Tibial nerve (tissue), 4 donors: ENCODE data around the gene CAVIN1. TPM values are rescaled to one million over a fixed set of nuclear protein-coding genes. Genes with fewer than 3 reads are reported as not detected.
"Not testable (repeated sequence)": the region's sequence is repeated elsewhere in the genome, so short reads cannot be mapped to it uniquely, and the experiment has no call there.

ENCODE experiments used
- DNase-seq, 2 donors: peaks; one replicate each; pipeline ENCODE4 v3.0.0-alpha.2; 2019; ENCODE audit warnings: low spot score in 2 of 2
- H3K27ac ChIP-seq, 4 donors: fragments of 200-600 bp; sonication (generic) in 3 of 4; one replicate each; pipeline ENCODE4 v1.5.1; 2017 to 2019; ENCODE audit warnings: mild to moderate bottlenecking in 1 of 4
- H3K27me3 ChIP-seq, 2 donors: fragments of 200-600 bp; sonication (generic) in 1 of 2; one replicate each; pipeline versions ENCODE4 v1.5.1 to v1.6.0; 2017 to 2019
- H3K36me3 ChIP-seq, 3 donors: fragments of 200-600 bp; sonication (generic); one replicate each; pipeline ENCODE4 v1.5.1; 2018 to 2019
- H3K4me1 ChIP-seq, 4 donors: fragments of 200-600 bp; sonication (generic) in 3 of 4; one replicate each; pipeline ENCODE4 v1.5.1; 2017 to 2019
- H3K4me3 ChIP-seq, 4 donors: fragments of 200-600 bp; sonication (generic) in 3 of 4; one replicate each; pipeline ENCODE4 v1.5.1; 2017 to 2019; ENCODE audit warnings: mild to moderate bottlenecking in 1 of 4, moderate library complexity in 1 of 4
- H3K9me3 ChIP-seq, 4 donors: fragments of 200-600 bp; sonication (generic) in 3 of 4; one replicate each; pipeline ENCODE4 v1.5.1; 2017 to 2019
- EP300 ChIP-seq, 2 donors: sonication (generic); formaldehyde crosslinking; IDR thresholded peaks; one replicate each; pipeline ENCODE4 v1.6.1; 2017; ENCODE audit warnings: antibody characterized with exemption in 2 of 2, mild to moderate bottlenecking in 1 of 2
- POLR2A ChIP-seq, 2 donors: fragments of 450-650 bp; IDR thresholded peaks; one replicate each; pipeline ENCODE4 v1.6.1; 2017; ENCODE audit warnings: antibody characterized with exemption in 2 of 2, mild to moderate bottlenecking in 2 of 2, moderate library complexity in 2 of 2
- WGBS, 2 donors: methylation state at CpG; one replicate each; pipeline ENCODE4 v1.1.5; 2018; 5-methylcytosine and 5-hydroxymethylcytosine counted together
- total RNA-seq, 4 donors: library from RNA; depleted of rRNA; stranded (reverse); fragments of >200 nt; gene quantifications; one replicate each; pipeline ENCODE4 v1.1.0, GENCODE V29; 2016
- TF ChIP-seq, protein P1 (sequence below), 5 experiments: fragments of 200-600 bp in 3 of 5; fragments of 450-650 bp in 2 of 5; sonication (generic) in 3 of 5; IDR thresholded peaks; one replicate each; pipeline ENCODE4 v1.5.1; 2016 to 2019; ENCODE audit warnings: antibody characterized with exemption in 5 of 5, mild to moderate bottlenecking in 3 of 5, moderate library complexity in 2 of 5

Gene CAVIN1
- total RNA-seq, 4 donors from 2014 or later = 441 to 784 (median 706) TPM

DNA sequence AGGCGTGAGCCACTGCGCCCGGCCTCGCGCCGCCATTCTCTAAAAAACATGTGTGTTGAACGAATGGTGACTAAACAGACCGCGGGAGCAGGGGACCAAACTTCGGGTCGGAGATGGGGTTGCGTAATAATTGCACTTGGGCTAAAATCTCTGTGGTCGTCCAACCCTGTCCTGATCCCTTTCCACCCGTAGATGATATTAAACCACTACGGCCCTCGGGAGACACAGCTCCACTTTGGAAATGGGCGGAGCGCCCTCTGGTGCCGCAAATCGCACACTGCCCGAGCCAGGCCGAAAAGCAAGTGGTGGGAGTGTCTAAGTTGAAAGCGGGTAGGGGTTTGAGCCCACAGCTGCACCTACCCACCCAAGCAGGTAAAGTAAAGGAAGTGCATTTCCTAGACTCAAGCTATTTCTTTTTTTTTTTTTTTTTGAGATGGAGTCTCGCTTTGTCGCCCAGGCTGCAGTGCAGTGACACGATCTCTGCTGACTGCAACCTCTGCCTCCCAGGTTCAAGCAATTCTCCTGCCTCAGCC lies 17.0 kb downstream of the CAVIN1 start:
- H3K27ac ChIP-seq = peak overlapping the region; percentile 74 to 98 (median 88)
- no peaks in the 10 kb centered on the region for H3K27me3 ChIP-seq
- 34 to 38% methylated on average over 24 to 26 of the region's 26 CpGs for WGBS, 2 donors
- H3K4me3 ChIP-seq = no peak overlapping the region
- H3K9me3 ChIP-seq = no peaks in the 10 kb centered on the region
- peaks cover 0 to 29% (median 0%) of the 10 kb centered on the region in 3 donors for H3K36me3 ChIP-seq
- H3K4me1 ChIP-seq = peaks cover 0 to 97% (median 68%) of the 10 kb centered on the region in 4 donors
- peak; percentile 87 to 96 for DNase-seq
- TF ChIP-seq, protein P1, sequence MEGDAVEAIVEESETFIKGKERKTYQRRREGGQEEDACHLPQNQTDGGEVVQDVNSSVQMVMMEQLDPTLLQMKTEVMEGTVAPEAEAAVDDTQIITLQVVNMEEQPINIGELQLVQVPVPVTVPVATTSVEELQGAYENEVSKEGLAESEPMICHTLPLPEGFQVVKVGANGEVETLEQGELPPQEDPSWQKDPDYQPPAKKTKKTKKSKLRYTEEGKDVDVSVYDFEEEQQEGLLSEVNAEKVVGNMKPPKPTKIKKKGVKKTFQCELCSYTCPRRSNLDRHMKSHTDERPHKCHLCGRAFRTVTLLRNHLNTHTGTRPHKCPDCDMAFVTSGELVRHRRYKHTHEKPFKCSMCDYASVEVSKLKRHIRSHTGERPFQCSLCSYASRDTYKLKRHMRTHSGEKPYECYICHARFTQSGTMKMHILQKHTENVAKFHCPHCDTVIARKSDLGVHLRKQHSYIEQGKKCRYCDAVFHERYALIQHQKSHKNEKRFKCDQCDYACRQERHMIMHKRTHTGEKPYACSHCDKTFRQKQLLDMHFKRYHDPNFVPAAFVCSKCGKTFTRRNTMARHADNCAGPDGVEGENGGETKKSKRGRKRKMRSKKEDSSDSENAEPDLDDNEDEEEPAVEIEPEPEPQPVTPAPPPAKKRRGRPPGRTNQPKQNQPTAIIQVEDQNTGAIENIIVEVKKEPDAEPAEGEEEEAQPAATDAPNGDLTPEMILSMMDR (IDR thresholded peaks at IDR 0.05) = peak; percentile 81 to 94 (median 90)
- TF ChIP-seq EP300 (IDR thresholded peaks at IDR 0.05) (peak in 1 of 2 donors; percentile 80), POLR2A (IDR thresholded peaks at IDR 0.05) (no peak)

DNA sequence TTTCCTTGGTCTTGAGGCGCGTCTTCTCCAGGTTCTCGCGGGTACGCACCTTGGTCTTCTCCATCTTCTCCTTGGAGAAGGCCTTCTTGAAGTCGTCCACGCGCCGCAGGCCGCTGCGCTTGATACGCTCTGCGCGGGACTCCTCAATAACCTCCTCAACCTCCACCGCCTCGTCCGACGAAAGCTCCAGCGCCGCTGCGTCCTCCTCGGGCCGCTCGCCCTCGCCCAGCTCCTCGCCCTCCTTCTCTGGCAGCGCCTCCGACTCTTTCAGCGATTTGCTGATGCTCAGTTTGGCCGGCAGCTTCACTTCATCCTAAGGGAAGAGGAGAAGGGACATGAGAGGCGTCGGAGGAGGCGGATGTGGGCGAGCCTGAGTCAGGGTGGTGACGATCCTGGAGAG lies 18.0 kb downstream of the CAVIN1 start:
- DNase-seq = no peak
- peaks cover 0 to 29% (median 0%) of the 10 kb centered on the region in 3 donors for H3K36me3 ChIP-seq
- H3K4me3 ChIP-seq = no peak overlapping the region
- 86 to 89% methylated on average over 35 of the region's 35 CpGs for WGBS, 2 donors
- no peaks in the 10 kb centered on the region for H3K27me3 ChIP-seq
- H3K4me1 ChIP-seq = peaks cover 0 to 87% (median 63%) of the 10 kb centered on the region in 4 donors
- peak overlapping the region in 2 of 4 donors; percentile 92 to 98 for H3K27ac ChIP-seq
- no peaks in the 10 kb centered on the region for H3K9me3 ChIP-seq
- TF ChIP-seq, protein P1 (IDR thresholded peaks at IDR 0.05) = no peak
- no peak for TF ChIP-seq EP300 (IDR thresholded peaks at IDR 0.05)
- TF ChIP-seq POLR2A (IDR thresholded peaks at IDR 0.05) = no peak

DNA sequence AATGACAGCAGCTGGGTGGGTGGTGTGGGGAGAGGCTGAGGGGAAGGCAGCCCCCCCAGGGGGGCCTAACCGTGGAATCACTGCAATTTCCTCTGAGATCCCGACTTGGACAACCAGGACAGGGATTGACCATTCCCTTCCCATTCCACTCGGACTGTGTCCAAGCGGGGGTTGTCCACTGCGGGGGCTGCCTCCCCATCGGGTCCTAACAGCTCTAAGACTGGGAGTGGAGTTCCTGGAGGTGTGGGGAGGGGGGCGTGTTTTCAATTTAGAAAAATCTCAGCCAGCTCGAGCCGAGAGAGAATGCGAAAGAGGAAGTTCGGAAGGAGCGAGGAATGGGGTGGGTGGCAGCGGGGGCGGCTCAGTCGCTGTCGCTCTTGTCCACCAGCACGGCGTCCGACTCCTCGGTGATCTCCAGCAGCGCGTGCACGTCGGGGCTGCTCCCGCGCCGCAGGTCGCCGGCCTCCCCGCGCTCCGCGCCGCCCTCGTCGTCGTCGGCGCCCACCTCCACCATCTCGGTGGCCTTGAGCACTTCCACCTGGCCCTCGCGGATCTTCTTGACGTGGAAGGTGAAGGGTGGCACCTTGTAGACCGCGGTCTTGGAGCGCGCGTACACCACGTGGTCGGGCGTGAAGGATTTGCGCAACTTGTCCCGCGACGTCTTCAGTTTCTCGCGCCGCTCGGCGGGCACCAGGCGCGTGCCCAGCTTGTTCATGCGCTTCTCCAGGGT lies 18.6 kb downstream of the CAVIN1 start:
- TF ChIP-seq POLR2A (IDR thresholded peaks at IDR 0.05) (no peak), EP300 (IDR thresholded peaks at IDR 0.05) (no peak)
- TF ChIP-seq, protein P1 (IDR thresholded peaks at IDR 0.05) = no peak

DNA sequence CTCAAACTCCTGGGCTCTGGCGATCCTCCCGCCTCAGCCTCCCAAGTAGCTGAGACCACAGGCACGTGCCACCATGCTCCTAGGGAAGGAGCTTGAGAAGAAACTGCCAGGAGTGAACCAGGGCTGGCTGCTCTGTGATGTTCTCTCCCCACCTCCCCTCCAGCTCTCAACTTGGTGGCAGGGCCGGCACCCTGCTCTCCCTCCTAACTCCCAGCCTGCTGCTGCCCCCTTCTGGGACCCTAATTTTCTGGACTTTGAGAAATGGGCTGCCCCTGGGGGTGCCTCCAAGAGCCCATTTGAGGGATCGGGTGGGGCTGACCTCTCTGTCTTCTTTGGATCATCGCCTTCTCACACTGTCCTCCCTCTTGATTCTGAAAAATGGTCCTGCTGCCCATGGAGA lies 19.9 kb downstream of the CAVIN1 start:
- Histone ChIP-seq H3K9me3 (no peaks in the 10 kb centered on the region), H3K4me3 (no peak overlapping the region), H3K27ac (peak overlapping the region; percentile 47 to 92 (median 70)), H3K27me3 (no peaks in the 10 kb centered on the region), H3K36me3 (peaks cover 0 to 29% (median 0%) of the 10 kb centered on the region in 3 donors), H3K4me1 (peaks cover 0 to 76% (median 53%) of the 10 kb centered on the region in 4 donors)
- DNase-seq = no peak
- TF ChIP-seq EP300 (IDR thresholded peaks at IDR 0.05) = no peak
- TF ChIP-seq, protein P1 (IDR thresholded peaks at IDR 0.05) = peak in 2 of 5 experiments; percentile 5 to 7
- WGBS, 2 donors = 64 to 65% methylated on average over 6 of the region's 6 CpGs

More for the DNA sequence above, 18.6 kb downstream of the CAVIN1 start:
- WGBS, 2 donors = 75 to 80% methylated on average over 63 of the region's 63 CpGs
- H3K4me3 ChIP-seq = no peak overlapping the region
- peaks cover 0 to 81% (median 61%) of the 10 kb centered on the region in 4 donors for H3K4me1 ChIP-seq
- H3K36me3 ChIP-seq = peaks cover 0 to 29% (median 0%) of the 10 kb centered on the region in 3 donors
- no peaks in the 10 kb centered on the region for H3K9me3 ChIP-seq
- H3K27me3 ChIP-seq = no peaks in the 10 kb centered on the region
- peak overlapping the region in 2 of 4 donors; percentile 92 to 98 for H3K27ac ChIP-seq
- no peak for DNase-seq

DNA sequence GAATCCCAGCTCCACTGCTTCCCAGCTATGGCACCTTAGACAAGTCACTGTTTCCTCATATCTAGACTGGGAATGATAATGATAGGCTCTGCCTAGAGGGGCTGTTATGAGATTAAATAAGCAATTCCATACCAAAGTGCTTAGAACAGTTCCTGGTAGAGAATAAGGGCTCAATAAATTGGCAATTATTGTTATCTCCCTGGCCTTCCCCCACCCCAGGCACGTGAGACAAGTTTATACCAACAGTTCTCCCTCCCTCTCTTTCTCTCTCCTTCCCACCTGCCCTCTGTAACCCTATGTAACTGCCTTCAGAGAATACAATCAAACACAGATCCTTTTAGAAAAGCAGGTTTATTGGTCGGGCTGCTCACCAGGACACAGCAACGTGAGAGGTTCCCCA lies 20.9 kb downstream of the CAVIN1 start:
- no peak for DNase-seq
- no peak overlapping the region for H3K4me3 ChIP-seq
- H3K27me3 ChIP-seq = no peaks in the 10 kb centered on the region
- 26 to 28% methylated on average over 3 of the region's 3 CpGs for WGBS, 2 donors
- H3K36me3 ChIP-seq = peaks cover 0 to 29% (median 0%) of the 10 kb centered on the region in 3 donors
- H3K27ac ChIP-seq = peak overlapping the region; percentile 47 to 92 (median 70)
- peaks cover 0 to 65% (median 43%) of the 10 kb centered on the region in 4 donors for H3K4me1 ChIP-seq
- no peaks in the 10 kb centered on the region for H3K9me3 ChIP-seq
- TF ChIP-seq, protein P1 (IDR thresholded peaks at IDR 0.05) = no peak
- TF ChIP-seq EP300 (IDR thresholded peaks at IDR 0.05) (no peak), POLR2A (IDR thresholded peaks at IDR 0.05) (no peak)

DNA sequence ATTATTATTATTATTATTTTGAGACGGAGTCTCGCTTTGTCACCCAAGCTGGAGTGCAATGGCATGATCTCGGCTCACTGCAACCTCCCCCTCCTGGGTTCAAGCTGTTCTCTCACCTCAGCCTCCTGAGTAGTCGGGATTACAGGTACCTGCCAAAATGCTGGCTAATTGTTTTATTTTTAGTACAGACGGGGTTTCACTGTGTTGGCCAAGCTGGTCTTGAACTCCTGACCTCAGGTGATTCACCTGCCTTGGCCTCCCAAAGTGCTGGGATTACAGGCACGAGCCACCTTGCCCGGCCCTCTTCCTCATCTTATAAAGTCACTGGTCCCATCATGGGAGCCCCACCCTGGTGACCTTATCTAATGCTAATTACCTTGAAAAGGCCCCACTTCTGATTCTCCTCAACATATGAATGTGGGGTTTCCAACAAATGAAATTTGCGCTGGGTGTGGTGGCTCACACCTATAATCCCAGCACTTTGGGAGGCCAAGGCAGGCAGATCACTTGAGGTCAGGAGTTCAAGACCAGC lies 22.1 kb downstream of the CAVIN1 start:
- H3K9me3 ChIP-seq, DNase-seq, H3K27me3 ChIP-seq, H3K4me3 ChIP-seq: not testable (repeated sequence)
- WGBS, 2 donors = 83 to 87% methylated on average over 8 of the region's 8 CpGs
- H3K27ac ChIP-seq = peak overlapping the region in 3 of 4 donors; percentile 1 to 38 (median 9)
- H3K4me1 ChIP-seq = peaks cover 0 to 53% (median 31%) of the 10 kb centered on the region in 4 donors
- H3K36me3 ChIP-seq = peaks cover 0 to 29% (median 0%) of the 10 kb centered on the region in 3 donors
